Adrenal gland (tissue), 19 donors: ENCODE results near the gene STX16. TPM values are rescaled to one million over a fixed set of nuclear protein-coding genes. Genes with fewer than 3 reads are reported as not detected.

ENCODE experiments used
- DNase-seq, 7 donors: peaks; one replicate each; pipeline ENCODE4 v3.0.0-alpha.2; 2019 to 2020
- H3K27ac ChIP-seq, 5 donors: fragments of 200-600 bp; sonication (generic) in 4 of 5; 1 replicate in 3 of 5; 2 replicates in 2 of 5; pipeline versions ENCODE4 v1.5.1 to v1.8.0; 2016 to 2020; ENCODE audit warnings: mild to moderate bottlenecking in 1 of 5
- H3K27me3 ChIP-seq: fragments of 200-600 bp; 2 replicates; pipeline ENCODE4 v1.8.0; 2021
- H3K36me3 ChIP-seq, 2 donors: fragments of 200-600 bp; replicated peaks in 1 of 2; 1 replicate in 1 of 2; 2 replicates in 1 of 2; pipeline versions ENCODE4 v1.5.1 to v1.8.0; 2018 to 2022
- H3K4me1 ChIP-seq, 2 donors: fragments of 200-600 bp; replicated peaks in 1 of 2; 1 replicate in 1 of 2; 2 replicates in 1 of 2; pipeline versions ENCODE4 v1.5.1 to v1.8.0; 2018 to 2021
- H3K4me3 ChIP-seq, 4 donors: fragments of 200-600 bp; sonication (generic) in 3 of 4; one replicate each; pipeline ENCODE4 v1.5.1; 2016 to 2018
- H3K9me3 ChIP-seq, 3 donors: fragments of 200-600 bp; sonication (generic) in 1 of 3; replicated peaks in 1 of 3; 1 replicate in 2 of 3; 2 replicates in 1 of 3; pipeline versions ENCODE4 v1.5.1 to v1.8.0; 2016 to 2021
- CTCF ChIP-seq, 6 experiments: fragments of 450-650 bp in 4 of 6; fragments of 200-600 bp in 2 of 6; sonication (generic) in 1 of 6; IDR thresholded peaks; 1 replicate in 5 of 6; 2 replicates in 1 of 6; pipeline versions ENCODE4 v1.5.1 to v1.8.0; 2016 to 2021; ENCODE audit warnings: antibody characterized with exemption in 6 of 6, mild to moderate bottlenecking in 2 of 6, moderate library complexity in 1 of 6
- POLR2A ChIP-seq, 2 donors: fragments of 450-650 bp; IDR thresholded peaks; one replicate each; pipeline ENCODE4 v1.6.1; 2017; ENCODE audit warnings: antibody characterized with exemption in 2 of 2, mild to moderate bottlenecking in 2 of 2, moderate library complexity in 1 of 2
- WGBS, 4 donors: extraction: QIAGEN DNeasy Blood & Tissue Kit in 2 of 4; methylation state at CpG; one replicate each; pipeline versions ENCODE4 v1.1.5 to v1.1.7; 2013 to 2017; 5-methylcytosine and 5-hydroxymethylcytosine counted together
- intact Hi-C, 2 donors: fragments of 100-400 bp; cut with DNase I; formaldehyde crosslinking; loops; one replicate each; pipeline versions ENCODE4 v1.14.1 to v1.15.0; 2022 to 2023
- long read RNA-seq, 10 donors: library from polyadenylated mRNA in 3 of 10; unstranded in 2 of 10; stranded (forward) in 1 of 10; transcript quantifications; one replicate each; pipeline ENCODE4 v2.0.0 and lab custom pipeline, GENCODE V29; 2021 to 2026
- polyA plus RNA-seq, 3 donors: library from polyadenylated mRNA; stranded (reverse); fragments of 200-250 nt in 2 of 3; fragments of 350-450 nt in 1 of 3; fragmentation: Illumina TruSeq in 1 of 3; extraction: RNeasy Lipid Tissue Mini Kit (QIAGEN cat#74804) in 1 of 3; gene quantifications; one replicate each; pipeline ENCODE4 v1.2.3, GENCODE V29; 2013 to 2014
- total RNA-seq, 9 donors: library from RNA; depleted of rRNA in 4 of 9; stranded (reverse); fragments of >200 nt in 4 of 9; fragments of 120-200 nt in 1 of 9; fragmentation: NEBNext Ultra II Directional in 1 of 9; extraction: Animal tissue kit (Norgen Biotek cat#: 25700) in 1 of 9; gene quantifications; one replicate each; pipeline versions ENCODE4 v1.1.0 to v1.2.4, GENCODE V29; 2013 to 2023
- donor health status: healthy with polysubstance abuse.
- donor health status: Bipolar disorder and iron deficiency.
- donor health status: DM: yes; HTN: yes; CAD: no.
- donor health status: DM: no; HTN: no; CAD: no.
- donor health status: DM: no; HTN: no; CAD: no.
- donor health status: DM: yes; HTN: yes; CAD: no.

Gene STX16
- total RNA-seq (10 to 100 TPM; 29.3 to 65.2 (median 36.6) TPM), polyA plus RNA-seq (100 to 1,000 TPM in 1 of 3 donors, 10 to 100 TPM in 2; 33.4 to 134 (median 82.5) TPM)
- long read RNA-seq, donor 1, full-length matches to known transcripts, result 1 of 26 reads
- long read RNA-seq, donor 1, partial matches to known transcripts, result 25 of 26 reads
- long read RNA-seq, donor 1, other reads (novel, unspliced or antisense), result 0 of 26 reads
- long read RNA-seq, donor 2, full-length matches to known transcripts, result 1 of 1 reads
- long read RNA-seq, donor 2, partial matches to known transcripts, result 0 of 1 reads
- long read RNA-seq, donor 2, other reads (novel, unspliced or antisense), result 0 of 1 reads
- long read RNA-seq, donor 3, full-length matches to known transcripts, result 2 of 2 reads
- long read RNA-seq, donor 3, partial matches to known transcripts, result 0 of 2 reads
- long read RNA-seq, donor 3, other reads (novel, unspliced or antisense), result 0 of 2 reads
- long read RNA-seq, donor 4, partial matches to known transcripts, result 0 of 2 reads
- long read RNA-seq, donor 4, other reads (novel, unspliced or antisense), result 2 of 2 reads
- long read RNA-seq, donor 5, full-length matches to known transcripts, result 1 of 5 reads
- long read RNA-seq, donor 5, partial matches to known transcripts, result 1 of 5 reads
- long read RNA-seq, donor 5, other reads (novel, unspliced or antisense), result 3 of 5 reads
- long read RNA-seq, donor 6, partial matches to known transcripts, result 2 of 2 reads
- long read RNA-seq, donor 6, other reads (novel, unspliced or antisense), result 0 of 2 reads
- long read RNA-seq, donor 7, result 0 reads
- long read RNA-seq, donor 8, full-length matches to known transcripts, result 1 of 1 reads
- long read RNA-seq, donor 8, partial matches to known transcripts, result 0 of 1 reads
- long read RNA-seq, donor 8, other reads (novel, unspliced or antisense), result 0 of 1 reads
- long read RNA-seq, donor 9, full-length matches to known transcripts, result 2 of 2 reads
- long read RNA-seq, donor 9, partial matches to known transcripts, result 0 of 2 reads
- long read RNA-seq, donor 9, other reads (novel, unspliced or antisense), result 0 of 2 reads
- long read RNA-seq, donor 10, full-length matches to known transcripts, result 1 of 1 reads
- long read RNA-seq, donor 10, partial matches to known transcripts, result 0 of 1 reads
- long read RNA-seq, donor 10, other reads (novel, unspliced or antisense), result 0 of 1 reads

- Histone ChIP-seq H3K36me3 (no peaks in the 10 kb centered on the region), H3K27me3 (no peaks in the 10 kb centered on the region), H3K27ac (peak within 1 kb of the TSS; percentile 76 to 97 (median 92)), H3K9me3 (no peaks in the 10 kb centered on the region), H3K4me3 (peak within 1 kb of the TSS; percentile 38 to 98 (median 82)), H3K4me1 (peaks cover 15 to 48% of the 10 kb centered on the region in 2 donors)
- TF ChIP-seq CTCF (IDR thresholded peaks at IDR 0.05) (peak; percentile 48 to 71 (median 66)), POLR2A (IDR thresholded peaks at IDR 0.05) (peak; percentile 69 to 81)
- 0 to 1% (median 0%) methylated on average over 24 to 49 of the region's 49 CpGs for WGBS, 4 donors
- DNase-seq, result peak; percentile 90 to 94 (median 93)
- intact Hi-C loops, result no loop called here
Observed at GRCh38 chr20:58650776-58651558, at the start of gene STX16. Gene STX16 (plus strand): TSS chr20:58651283. CDS start chr20:58652007, 724 bp downstream.

- H3K27me3 ChIP-seq, result no peaks in the 10 kb centered on the region
- 92 to 95% (median 93%) methylated on average over 5 of the region's 5 CpGs for WGBS, 4 donors
Observed at GRCh38 chr20:58602124-58602523, 49.0 kb upstream of the STX16 start.

GRCh38 chr20:58603721-58604120, 47.4 kb upstream of the STX16 start:
- DNase-seq, result no peak
- Histone ChIP-seq H3K9me3 (no peaks in the 10 kb centered on the region), H3K36me3 (no peaks in the 10 kb centered on the region), H3K27me3 (no peaks in the 10 kb centered on the region), H3K27ac (no peak overlapping the region), H3K4me1 (no peaks in the 10 kb centered on the region), H3K4me3 (no peak overlapping the region)
- WGBS, 4 donors, result 84 to 100% (median 94%) methylated on average over 2 of the region's 2 CpGs
- intact Hi-C loops, result no loop called here
- TF ChIP-seq CTCF (IDR thresholded peaks at IDR 0.05) (no peak), POLR2A (IDR thresholded peaks at IDR 0.05) (no peak)

More at GRCh38 chr20:58602124-58602523, 49.0 kb upstream of the STX16 start:
- H3K36me3 ChIP-seq, result no peaks in the 10 kb centered on the region
- TF ChIP-seq CTCF (IDR thresholded peaks at IDR 0.05) (no peak), POLR2A (IDR thresholded peaks at IDR 0.05) (no peak)
- no peaks in the 10 kb centered on the region for H3K4me1 ChIP-seq
- intact Hi-C loops, result no loop called here
- no peak overlapping the region for H3K27ac ChIP-seq
- H3K9me3 ChIP-seq, result no peaks in the 10 kb centered on the region
- H3K4me3 ChIP-seq, result no peak overlapping the region
- DNase-seq, result no peak
